ENCODE results near the gene TTLL4.

Gene TTLL4

DNA sequence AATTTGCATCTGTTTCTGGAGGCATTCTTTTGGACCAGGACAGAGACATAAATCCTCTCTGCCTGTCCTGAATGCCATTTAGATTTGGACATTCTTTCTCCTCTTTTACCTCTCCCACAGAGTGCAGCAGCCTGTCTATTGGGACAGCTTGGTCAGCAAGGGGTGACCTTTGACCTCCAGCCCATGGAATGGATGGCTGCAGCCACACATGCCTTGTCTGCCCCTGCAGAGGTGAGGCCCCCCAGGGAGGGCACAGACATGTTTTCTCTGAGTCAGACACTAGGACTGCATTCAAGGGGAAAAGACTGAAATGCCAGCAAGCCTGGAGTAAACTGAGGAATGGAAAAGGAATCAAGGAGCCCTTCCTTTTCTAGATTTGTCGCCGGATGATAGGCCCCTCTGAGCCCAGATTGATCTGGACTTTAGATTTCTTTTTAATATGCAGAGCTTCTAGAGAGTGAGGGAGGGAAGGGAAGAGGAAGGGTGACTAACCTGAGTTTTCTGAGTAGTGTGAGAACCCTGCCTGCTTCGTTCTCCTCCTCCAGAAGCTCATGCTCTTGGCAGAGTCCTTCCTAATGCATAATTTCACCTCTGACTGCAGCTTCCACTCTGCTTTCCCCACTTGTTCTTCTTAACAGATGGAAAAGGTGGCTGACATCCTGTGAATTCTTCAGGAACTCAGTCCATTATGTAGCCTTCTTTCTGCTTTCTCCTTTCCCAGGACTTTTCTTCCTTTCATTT lies 16.1 kb upstream of the TTLL4 start:
- Histone ChIP-seq H3F3A (ENCODE audit: insufficient read depth) (no peaks in the 10 kb centered on the region), H3K9me3 (ENCODE audit: insufficient read depth, low read length) (no peaks in the 10 kb centered on the region), H3K79me2 (ENCODE audit: insufficient read depth, low read length) (no peaks in the 10 kb centered on the region), H3K27ac (ENCODE audit: low read depth, low read length) (no peak overlapping the region), H4K20me1 (ENCODE audit: low read depth, low read length) (no peaks in the 10 kb centered on the region), H3K4me3 (ENCODE audit: insufficient read depth, low read length, poor library complexity, severe bottlenecking) (no peak overlapping the region), H3K36me3 (ENCODE audit: low read length) (no peaks in the 10 kb centered on the region), H3K4me2 (ENCODE audit: low read depth, low read length, poor library complexity, severe bottlenecking) (no peak overlapping the region), H3K9me2 (replicated peaks; ENCODE audit: insufficient read depth, low read length) (no peaks in the 10 kb centered on the region), H3K27me3 (ENCODE audit: low read length) (no peaks in the 10 kb centered on the region), H3K9ac (ENCODE audit: low read length) (no peak overlapping the region), H2AFZ (ENCODE audit: low read depth, low read length, severe bottlenecking) (no peak overlapping the region)
- TF ChIP-seq, protein P1, sequence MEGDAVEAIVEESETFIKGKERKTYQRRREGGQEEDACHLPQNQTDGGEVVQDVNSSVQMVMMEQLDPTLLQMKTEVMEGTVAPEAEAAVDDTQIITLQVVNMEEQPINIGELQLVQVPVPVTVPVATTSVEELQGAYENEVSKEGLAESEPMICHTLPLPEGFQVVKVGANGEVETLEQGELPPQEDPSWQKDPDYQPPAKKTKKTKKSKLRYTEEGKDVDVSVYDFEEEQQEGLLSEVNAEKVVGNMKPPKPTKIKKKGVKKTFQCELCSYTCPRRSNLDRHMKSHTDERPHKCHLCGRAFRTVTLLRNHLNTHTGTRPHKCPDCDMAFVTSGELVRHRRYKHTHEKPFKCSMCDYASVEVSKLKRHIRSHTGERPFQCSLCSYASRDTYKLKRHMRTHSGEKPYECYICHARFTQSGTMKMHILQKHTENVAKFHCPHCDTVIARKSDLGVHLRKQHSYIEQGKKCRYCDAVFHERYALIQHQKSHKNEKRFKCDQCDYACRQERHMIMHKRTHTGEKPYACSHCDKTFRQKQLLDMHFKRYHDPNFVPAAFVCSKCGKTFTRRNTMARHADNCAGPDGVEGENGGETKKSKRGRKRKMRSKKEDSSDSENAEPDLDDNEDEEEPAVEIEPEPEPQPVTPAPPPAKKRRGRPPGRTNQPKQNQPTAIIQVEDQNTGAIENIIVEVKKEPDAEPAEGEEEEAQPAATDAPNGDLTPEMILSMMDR (IDR thresholded peaks at IDR 0.05; ENCODE audit: insufficient read depth, low read length, poor library complexity, severe bottlenecking) = no peak
- TF ChIP-seq EZH2phosphoT487 (conservative IDR thresholded peaks at IDR 0.05; ENCODE audit: low read length) = no peak

DNA sequence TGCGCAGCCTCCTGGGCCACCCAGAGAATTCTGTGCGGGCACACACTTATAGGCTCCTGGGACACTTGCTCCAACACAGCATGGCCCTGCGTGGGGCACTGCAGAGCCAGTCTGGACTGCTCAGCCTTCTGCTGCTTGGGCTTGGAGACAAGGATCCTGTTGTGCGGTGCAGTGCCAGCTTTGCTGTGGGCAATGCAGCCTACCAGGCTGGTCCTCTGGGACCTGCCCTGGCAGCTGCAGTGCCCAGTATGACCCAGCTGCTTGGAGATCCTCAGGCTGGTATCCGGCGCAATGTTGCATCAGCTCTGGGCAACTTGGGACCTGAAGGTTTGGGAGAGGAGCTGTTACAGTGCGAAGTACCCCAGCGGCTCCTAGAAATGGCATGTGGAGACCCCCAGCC lies 11.8 kb upstream of the TTLL4 start:
- no peaks in the 10 kb centered on the region for H3K9me3 ChIP-seq (ENCODE audit: insufficient read depth, low read length)
- H3K27ac ChIP-seq (ENCODE audit: low read depth, low read length) = no peak overlapping the region
- H3K36me3 ChIP-seq (ENCODE audit: low read length) = no peaks in the 10 kb centered on the region

DNA sequence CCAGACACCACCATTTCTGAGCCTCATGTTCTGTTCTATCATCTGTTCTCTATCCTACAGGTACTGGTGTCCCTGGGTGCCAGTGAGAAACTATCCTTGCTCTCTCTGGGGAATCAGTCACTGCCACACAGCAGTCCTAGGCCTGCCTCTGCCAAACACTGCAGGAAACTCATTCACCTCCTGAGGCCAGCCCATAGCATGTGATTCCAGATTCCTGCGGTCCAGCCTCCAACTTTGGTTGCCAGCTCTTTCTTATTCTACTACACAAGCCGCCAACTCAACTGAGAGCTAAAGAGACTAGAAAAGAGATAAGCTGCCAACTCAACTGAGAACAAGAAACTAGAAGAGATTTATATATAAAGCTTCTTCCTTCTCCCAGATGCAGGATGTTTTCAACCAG lies 8.8 kb upstream of the TTLL4 start:
- Histone ChIP-seq H3F3A (ENCODE audit: insufficient read depth) (no peaks in the 10 kb centered on the region), H3K9ac (ENCODE audit: low read length) (no peak overlapping the region), H3K9me2 (replicated peaks; ENCODE audit: insufficient read depth, low read length) (no peaks in the 10 kb centered on the region), H3K36me3 (ENCODE audit: low read length) (no peaks in the 10 kb centered on the region), H2AFZ (ENCODE audit: low read depth, low read length, severe bottlenecking) (no peak overlapping the region), H3K4me2 (ENCODE audit: low read depth, low read length, poor library complexity, severe bottlenecking) (no peak overlapping the region), H3K27me3 (ENCODE audit: low read length) (no peaks in the 10 kb centered on the region), H3K27ac (ENCODE audit: low read depth, low read length) (no peak overlapping the region), H3K9me3 (ENCODE audit: insufficient read depth, low read length) (no peaks in the 10 kb centered on the region), H3K4me3 (ENCODE audit: insufficient read depth, low read length, poor library complexity, severe bottlenecking) (no peak overlapping the region), H4K20me1 (ENCODE audit: low read depth, low read length) (no peaks in the 10 kb centered on the region), H3K79me2 (ENCODE audit: insufficient read depth, low read length) (no peaks in the 10 kb centered on the region)
- TF ChIP-seq, protein P1 (IDR thresholded peaks at IDR 0.05; ENCODE audit: insufficient read depth, low read length, poor library complexity, severe bottlenecking) = no peak
- TF ChIP-seq EZH2phosphoT487 (conservative IDR thresholded peaks at IDR 0.05; ENCODE audit: low read length) = no peak

More for the DNA sequence above, 11.8 kb upstream of the TTLL4 start:
- H3F3A ChIP-seq (ENCODE audit: insufficient read depth) = no peaks in the 10 kb centered on the region
- H3K27me3 ChIP-seq (ENCODE audit: low read length) = no peaks in the 10 kb centered on the region
- H2AFZ ChIP-seq (ENCODE audit: low read depth, low read length, severe bottlenecking) = no peak overlapping the region
- no peaks in the 10 kb centered on the region for H3K79me2 ChIP-seq (ENCODE audit: insufficient read depth, low read length)
- H3K4me2 ChIP-seq (ENCODE audit: low read depth, low read length, poor library complexity, severe bottlenecking) = no peak overlapping the region
- H3K9me2 ChIP-seq (replicated peaks; ENCODE audit: insufficient read depth, low read length) = no peaks in the 10 kb centered on the region
- H4K20me1 ChIP-seq (ENCODE audit: low read depth, low read length) = no peaks in the 10 kb centered on the region
- H3K9ac ChIP-seq (ENCODE audit: low read length) = no peak overlapping the region
- TF ChIP-seq, protein P1 (IDR thresholded peaks at IDR 0.05; ENCODE audit: insufficient read depth, low read length, poor library complexity, severe bottlenecking) = no peak
- TF ChIP-seq EZH2phosphoT487 (conservative IDR thresholded peaks at IDR 0.05; ENCODE audit: low read length) = no peak
- H3K4me3 ChIP-seq (ENCODE audit: insufficient read depth, low read length, poor library complexity, severe bottlenecking) = no peak overlapping the region

Measured in SU-DHL-6 (cell line).